Keratinocyte (primary cell): ENCODE data around the gene FIGNL1. TPM values are rescaled to one million over a fixed set of nuclear protein-coding genes. Genes with fewer than 3 reads are reported as not detected.
A peak's percentile ranks its signal among the peaks of the same experiment; 100 is the strongest.

Experiments
- DNase-seq: peaks from one replicate; pipeline ENCODE4 v3.0.0-alpha.2; 2011; ENCODE audit warnings: low read depth, missing footprints, low spot score
- FAIRE-seq: peaks from 2 replicates; lab custom pipeline; 2011; peaks lifted over from hg19 to GRCh38; lab: Jason Lieb, UNC
- H2AFZ ChIP-seq: 2 replicates; pipeline ENCODE4 v1.6.0; 2012; ENCODE audit warnings: low read length, control low read depth, inconsistent platforms; ENCODE audit not compliant: control insufficient read depth
- H3K27ac ChIP-seq: 2 replicates; pipeline ENCODE4 v1.5.1; 2011; ENCODE audit warnings: low read length; ENCODE audit not compliant: control insufficient read depth, insufficient read depth
- H3K27me3 ChIP-seq: 3 replicates; pipeline ENCODE4 v1.6.0; 2011; ENCODE audit warnings: low read length; ENCODE audit not compliant: control insufficient read depth, insufficient read depth; ENCODE audit errors: extremely low read depth
- H3K36me3 ChIP-seq, 2 experiments: 2 replicates in 1 of 2; 3 replicates in 1 of 2; pipeline ENCODE4 v1.5.1; 2011; ENCODE audit warnings: low read length in 2 of 2, mild to moderate bottlenecking in 1 of 2; ENCODE audit not compliant: control insufficient read depth in 2 of 2, insufficient read depth in 2 of 2; ENCODE audit errors: extremely low read depth in 1 of 2
- H3K4me1 ChIP-seq: 3 replicates; pipeline ENCODE4 v1.5.1; 2011; ENCODE audit warnings: low read length; ENCODE audit not compliant: control insufficient read depth, insufficient read depth; ENCODE audit errors: extremely low read depth
- H3K4me2 ChIP-seq: 3 replicates; pipeline ENCODE4 v1.6.0; 2011; ENCODE audit warnings: low read depth, low read length; ENCODE audit not compliant: control insufficient read depth, insufficient read depth; ENCODE audit errors: extremely low read depth
- H3K4me3 ChIP-seq, 3 experiments: fragments of 200-600 bp in 1 of 3; sonication (generic) in 1 of 3; 2 replicates in 2 of 3; 3 replicates in 1 of 3; pipeline ENCODE4 v1.5.1; 2011 to 2016; ENCODE audit warnings: low read length in 3 of 3, mild to moderate bottlenecking in 3 of 3, control low read depth in 2 of 3, inconsistent platforms in 1 of 3, low read depth in 1 of 3, mixed read lengths in 1 of 3, mixed run types in 1 of 3, moderate library complexity in 1 of 3; ENCODE audit not compliant: control insufficient read depth in 2 of 3, insufficient read depth in 2 of 3; ENCODE audit errors: extremely low read depth in 1 of 3
- H3K79me2 ChIP-seq: 2 replicates; pipeline ENCODE4 v1.6.0; 2012; ENCODE audit warnings: low read length; ENCODE audit not compliant: control insufficient read depth, insufficient read depth
- H3K9ac ChIP-seq: 3 replicates; pipeline ENCODE4 v1.6.0; 2011; ENCODE audit warnings: low read length; ENCODE audit not compliant: control insufficient read depth, insufficient read depth; ENCODE audit errors: extremely low read depth
- H3K9me1 ChIP-seq: 3 replicates; pipeline ENCODE4 v1.6.0; 2011; ENCODE audit warnings: low read length; ENCODE audit not compliant: control insufficient read depth, insufficient read depth; ENCODE audit errors: extremely low read depth
- H3K9me3 ChIP-seq: 2 replicates; pipeline ENCODE4 v1.5.1; 2012; ENCODE audit warnings: low read depth, low read length; ENCODE audit not compliant: control insufficient read depth
- H4K20me1 ChIP-seq: 3 replicates; pipeline ENCODE4 v1.6.0; 2011; ENCODE audit warnings: low read length; ENCODE audit not compliant: control insufficient read depth, insufficient read depth; ENCODE audit errors: extremely low read depth
- CTCF ChIP-seq, 3 experiments: IDR thresholded peaks in 1 of 3; conservative IDR thresholded peaks in 1 of 3; optimal IDR thresholded peaks in 1 of 3; 2 replicates in 2 of 3; 3 replicates in 1 of 3; pipeline versions ENCODE3 to v1.5.1; 2011; ENCODE audit warnings: low read length in 3 of 3, mild to moderate bottlenecking in 3 of 3, moderate library complexity in 2 of 3, control low read depth in 1 of 3, inconsistent platforms in 1 of 3; ENCODE audit not compliant: insufficient read depth in 2 of 3; ENCODE audit errors: extremely low read depth in 1 of 3
- EZH2 ChIP-seq: IDR thresholded peaks from one replicate; pipeline ENCODE4 v1.6.1; 2012; ENCODE audit warnings: inconsistent platforms, mild to moderate bottlenecking, low read length, moderate library complexity
- dilution Hi-C: fragments of 300-500 bp; cut with MboI; formaldehyde crosslinking; loops from one replicate; pipeline ENCODE4 v1.7.0; 2020; ENCODE audit warnings: low sequenced_read_pairs; ENCODE audit not compliant: extremely low pct_ligation_motif_present
- polyA plus RNA-seq, 5 experiments: library from polyadenylated mRNA; depleted of rRNA in 3 of 5; stranded (reverse) in 3 of 5; stranded (forward) in 1 of 5; unstranded in 1 of 5; fragments of >200 nt; gene quantifications; 1 replicate in 1 of 5; 2 replicates in 3 of 5; 3 replicates in 1 of 5; pipeline versions ENCODE4 v1.2.1 to v1.2.3, GENCODE V29; 2011 to 2012; ENCODE audit warnings: missing spikeins in 2 of 5, low read depth in 1 of 5, low replicate concordance in 1 of 5

The FIGNL1 gene
- polyA plus RNA-seq, 1 donor (not counting 4 experiments of a cell fraction or from before 2014, with no cell fraction given) = 12.7 TPM

GRCh38 chr7:50400114-50400513 lies 50.0 kb downstream of the FIGNL1 start:
- TF ChIP-seq CTCF (optimal IDR thresholded peaks at IDR 0.05 in 1 of 3, IDR thresholded peaks at IDR 0.05 in 1 of 3, conservative IDR thresholded peaks at IDR 0.05 in 1 of 3; ENCODE audit: extremely low read depth in 1 of 3, insufficient read depth in 2 of 3, low read length in 3 of 3) (no peak), EZH2 (peak; percentile 44)
- Histone ChIP-seq H3K4me2 (no peak overlapping the region), H3K9me3 (no peaks in the 10 kb centered on the region), H3K36me3 (no peaks in the 10 kb centered on the region), H3K4me1 (no peaks in the 10 kb centered on the region), H4K20me1 (no peaks in the 10 kb centered on the region), H3K9ac (no peak overlapping the region), H2AFZ (no peak overlapping the region), H3K27ac (no peak overlapping the region), H3K9me1 (no peaks in the 10 kb centered on the region), H3K79me2 (no peaks in the 10 kb centered on the region), H3K4me3 (no peak overlapping the region), H3K27me3 (peaks cover 31% of the 10 kb centered on the region)
- DNase-seq = no peak
- no peak for FAIRE-seq
- dilution Hi-C loops = no loop called here

- Histone ChIP-seq H3K36me3 (no peaks in the 10 kb centered on the region), H2AFZ (no peak overlapping the region), H3K4me3 (no peak overlapping the region), H4K20me1 (no peaks in the 10 kb centered on the region), H3K27ac (no peak overlapping the region), H3K79me2 (no peaks in the 10 kb centered on the region), H3K4me2 (no peak overlapping the region), H3K9me1 (no peaks in the 10 kb centered on the region), H3K9ac (no peak overlapping the region), H3K4me1 (no peaks in the 10 kb centered on the region), H3K9me3 (no peaks in the 10 kb centered on the region), H3K27me3 (peaks cover 31% of the 10 kb centered on the region)
- dilution Hi-C loops = no loop called here
- no peak for DNase-seq
- no peak for TF ChIP-seq CTCF (optimal IDR thresholded peaks at IDR 0.05 in 1 of 3, IDR thresholded peaks at IDR 0.05 in 1 of 3, conservative IDR thresholded peaks at IDR 0.05 in 1 of 3; ENCODE audit: extremely low read depth in 1 of 3, insufficient read depth in 2 of 3, low read length in 3 of 3)
- no peak for FAIRE-seq
Observed at GRCh38 chr7:50399635-50400034, 50.5 kb downstream of the FIGNL1 start.
